Measurements from ENCODE around the gene TMEM200B. TPM values are rescaled to one million over a fixed set of nuclear protein-coding genes. Genes with fewer than 3 reads are reported as not detected.

TMEM200B gene
- total and polyA plus RNA-seq, 4 donors = 1.9 to 10.5 (median 4.7) TPM

DNA sequence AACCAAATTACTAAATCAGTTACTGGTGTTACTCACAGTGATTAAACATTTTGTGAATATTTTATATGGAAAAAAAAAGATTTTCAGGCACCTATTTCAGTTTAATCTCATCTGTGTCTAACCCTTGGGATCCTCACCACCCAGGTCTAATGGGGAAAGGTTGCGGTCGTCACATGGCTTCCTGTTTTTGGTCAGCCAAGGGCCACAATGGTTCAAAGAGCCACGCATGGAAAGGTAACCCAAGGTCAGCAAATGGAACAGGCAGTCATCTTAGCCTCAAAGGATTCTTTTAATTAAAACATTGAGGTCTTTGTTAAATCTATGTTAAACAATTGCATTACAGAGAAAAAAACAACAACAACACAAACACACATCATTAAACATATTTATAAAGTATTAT lies 36.1 kb upstream of the TMEM200B start:
- WGBS, 2 donors = 45 to 58% methylated on average over 3 of the region's 3 CpGs
- no peak overlapping the region for H3K27ac ChIP-seq (ENCODE audit: low read depth in 1 of 2, low read length in 1 of 2)
- TF ChIP-seq, protein P1, sequence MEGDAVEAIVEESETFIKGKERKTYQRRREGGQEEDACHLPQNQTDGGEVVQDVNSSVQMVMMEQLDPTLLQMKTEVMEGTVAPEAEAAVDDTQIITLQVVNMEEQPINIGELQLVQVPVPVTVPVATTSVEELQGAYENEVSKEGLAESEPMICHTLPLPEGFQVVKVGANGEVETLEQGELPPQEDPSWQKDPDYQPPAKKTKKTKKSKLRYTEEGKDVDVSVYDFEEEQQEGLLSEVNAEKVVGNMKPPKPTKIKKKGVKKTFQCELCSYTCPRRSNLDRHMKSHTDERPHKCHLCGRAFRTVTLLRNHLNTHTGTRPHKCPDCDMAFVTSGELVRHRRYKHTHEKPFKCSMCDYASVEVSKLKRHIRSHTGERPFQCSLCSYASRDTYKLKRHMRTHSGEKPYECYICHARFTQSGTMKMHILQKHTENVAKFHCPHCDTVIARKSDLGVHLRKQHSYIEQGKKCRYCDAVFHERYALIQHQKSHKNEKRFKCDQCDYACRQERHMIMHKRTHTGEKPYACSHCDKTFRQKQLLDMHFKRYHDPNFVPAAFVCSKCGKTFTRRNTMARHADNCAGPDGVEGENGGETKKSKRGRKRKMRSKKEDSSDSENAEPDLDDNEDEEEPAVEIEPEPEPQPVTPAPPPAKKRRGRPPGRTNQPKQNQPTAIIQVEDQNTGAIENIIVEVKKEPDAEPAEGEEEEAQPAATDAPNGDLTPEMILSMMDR (IDR thresholded peaks at IDR 0.05; ENCODE audit: control extremely low read depth, extremely low read depth) = no peak
- ATAC-seq (ENCODE audit: insufficient read depth, low FRiP score) = no peak
- peaks cover 9 to 38% (median 26%) of the 10 kb centered on the region in 4 donors for H3K36me3 ChIP-seq (ENCODE audit: control insufficient read depth in 4 of 4, insufficient read depth in 4 of 4, low read length in 4 of 4)
- H3K4me1 ChIP-seq (ENCODE audit: control insufficient read depth in 5 of 5, insufficient read depth in 5 of 5, low read length in 5 of 5) = peaks cover 5 to 13% (median 9%) of the 10 kb centered on the region in 5 donors
- no peak overlapping the region for H3K4me3 ChIP-seq
- H3K27me3 ChIP-seq (ENCODE audit: control insufficient read depth in 3 of 3, insufficient read depth in 3 of 3, low read length in 2 of 3) = no peaks in the 10 kb centered on the region
- H3K9me3 ChIP-seq (ENCODE audit: control insufficient read depth in 4 of 4, insufficient read depth in 3 of 4, low read length in 3 of 4) = no peaks in the 10 kb centered on the region
- DNase-seq = no peak
- H3K9ac ChIP-seq (ENCODE audit: insufficient read depth in 1 of 2, low read length in 2 of 2) = no peak overlapping the region

- DNase-seq (no peak), ATAC-seq (ENCODE audit: insufficient read depth, low FRiP score) (no peak)
- TF ChIP-seq, protein P1 (IDR thresholded peaks at IDR 0.05; ENCODE audit: control extremely low read depth, extremely low read depth) = no peak
- Histone ChIP-seq H3K36me3 (ENCODE audit: control insufficient read depth in 4 of 4, insufficient read depth in 4 of 4, low read length in 4 of 4) (peaks cover 19 to 51% (median 35%) of the 10 kb centered on the region in 4 donors), H3K9me3 (ENCODE audit: control insufficient read depth in 4 of 4, insufficient read depth in 3 of 4, low read length in 3 of 4) (no peaks in the 10 kb centered on the region), H3K27me3 (ENCODE audit: control insufficient read depth in 3 of 3, insufficient read depth in 3 of 3, low read length in 2 of 3) (no peaks in the 10 kb centered on the region), H3K4me1 (ENCODE audit: control insufficient read depth in 5 of 5, insufficient read depth in 5 of 5, low read length in 5 of 5) (peaks cover 5 to 13% (median 8%) of the 10 kb centered on the region in 5 donors), H3K27ac (ENCODE audit: low read depth in 1 of 2, low read length in 1 of 2) (no peak overlapping the region), H3K9ac (ENCODE audit: insufficient read depth in 1 of 2, low read length in 2 of 2) (no peak overlapping the region), H3K4me3 (no peak overlapping the region)
- 93 to 98% methylated on average over 3 of the region's 3 CpGs for WGBS, 2 donors
Measured at GRCh38 chr1:29157269-29157601, 33.5 kb upstream of the TMEM200B start.

DNA sequence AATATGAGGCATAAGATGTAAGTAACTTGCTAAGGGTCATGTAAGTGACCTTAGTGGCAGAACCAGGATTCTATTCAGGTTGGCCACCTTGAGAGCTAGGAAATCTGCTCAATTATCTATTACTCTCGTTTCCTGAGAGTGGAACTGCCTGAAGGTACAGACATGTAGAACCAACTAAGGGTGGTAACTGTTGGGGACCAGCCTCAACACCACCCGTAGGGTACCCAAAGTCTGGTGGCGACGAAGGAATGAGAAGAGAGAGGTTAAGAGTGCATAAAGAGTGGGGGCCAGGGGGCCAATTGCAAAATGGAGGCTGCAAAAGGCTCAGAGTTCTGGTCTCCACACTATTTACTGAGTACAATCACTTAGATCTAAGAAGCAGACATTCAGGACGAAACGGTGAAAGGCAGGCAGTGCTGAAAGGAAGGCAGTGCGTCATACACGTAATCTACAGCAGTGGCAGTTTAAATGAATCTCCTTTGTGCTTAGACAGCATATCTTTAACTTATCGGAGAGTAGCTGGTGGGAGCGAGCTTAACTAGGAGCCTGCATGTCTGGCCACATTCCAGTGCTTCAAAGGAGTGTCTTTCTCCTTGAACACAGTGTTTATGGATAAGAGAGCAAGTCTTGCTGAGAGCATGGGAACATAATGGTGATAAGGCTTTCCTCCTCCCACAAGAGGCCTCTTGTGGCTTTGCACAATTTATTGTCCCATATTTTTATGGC lies 33.0 kb upstream of the TMEM200B start:
- H3K27me3 ChIP-seq (ENCODE audit: control insufficient read depth in 3 of 3, insufficient read depth in 3 of 3, low read length in 2 of 3) = no peaks in the 10 kb centered on the region
- H3K27ac ChIP-seq (ENCODE audit: low read depth in 1 of 2, low read length in 1 of 2) = peak overlapping the region in 1 of 2 donors; percentile 7
- ATAC-seq (ENCODE audit: insufficient read depth, low FRiP score) (no peak), DNase-seq (peak; percentile 54 to 70 (median 66))
- WGBS, 2 donors = 52 to 73% methylated on average over 10 of the region's 10 CpGs
- H3K4me1 ChIP-seq (ENCODE audit: control insufficient read depth in 5 of 5, insufficient read depth in 5 of 5, low read length in 5 of 5) = peaks cover 5 to 11% (median 8%) of the 10 kb centered on the region in 5 donors
- H3K9me3 ChIP-seq (ENCODE audit: control insufficient read depth in 4 of 4, insufficient read depth in 3 of 4, low read length in 3 of 4) = no peaks in the 10 kb centered on the region
- H3K9ac ChIP-seq (ENCODE audit: insufficient read depth in 1 of 2, low read length in 2 of 2) = peak overlapping the region in 1 of 2 donors; percentile 54
- TF ChIP-seq, protein P1 (IDR thresholded peaks at IDR 0.05; ENCODE audit: control extremely low read depth, extremely low read depth) = no peak
- no peak overlapping the region for H3K4me3 ChIP-seq
- H3K36me3 ChIP-seq (ENCODE audit: control insufficient read depth in 4 of 4, insufficient read depth in 4 of 4, low read length in 4 of 4) = peaks cover 19 to 54% (median 37%) of the 10 kb centered on the region in 4 donors
